Transverse colon (tissue), 4 donors: ENCODE data around the gene CHD2. TPM values are rescaled to one million over a fixed set of nuclear protein-coding genes. Genes with fewer than 3 reads are reported as not detected.
A peak's percentile ranks its signal among the peaks of the same experiment; 100 is the strongest.

Experiments used
- DNase-seq: peaks from one replicate; pipeline ENCODE4 v3.0.0-alpha.2; 2019
- H3K27ac ChIP-seq, 4 donors: fragments of 200-600 bp; sonication (generic); 2 replicates each; pipeline ENCODE4 v1.5.1; 2016 to 2018; ENCODE audit warnings: inconsistent platforms in 4 of 4
- H3K27me3 ChIP-seq: fragments of 200-600 bp; sonication (generic); 2 replicates; pipeline ENCODE4 v1.5.1; 2017; ENCODE audit warnings: inconsistent platforms
- H3K36me3 ChIP-seq, 4 donors: fragments of 200-600 bp; sonication (generic); 2 replicates each; pipeline ENCODE4 v1.5.1; 2017 to 2019; ENCODE audit warnings: inconsistent platforms in 4 of 4
- H3K4me1 ChIP-seq, 4 donors: fragments of 200-600 bp; sonication (generic); 2 replicates each; pipeline ENCODE4 v1.5.1; 2017 to 2020; ENCODE audit warnings: inconsistent platforms in 4 of 4
- H3K4me3 ChIP-seq, 4 donors: fragments of 200-600 bp; sonication (generic); 1 replicate in 1 of 4; 2 replicates in 3 of 4; pipeline versions ENCODE4 v1.5.1 to v1.6.1; 2017 to 2019; ENCODE audit warnings: inconsistent platforms in 4 of 4
- H3K9me3 ChIP-seq, 2 donors: fragments of 200-600 bp; sonication (generic); 2 replicates each; pipeline ENCODE4 v1.5.1; 2017 to 2019; ENCODE audit warnings: inconsistent platforms in 2 of 2
- EP300 ChIP-seq: sonication (generic); formaldehyde crosslinking; IDR thresholded peaks from one replicate; pipeline ENCODE4 v1.6.1; 2017; ENCODE audit warnings: antibody characterized with exemption, low read depth
- POLR2A ChIP-seq: fragments of 450-650 bp; IDR thresholded peaks from one replicate; pipeline ENCODE4 v1.6.1; 2016; ENCODE audit warnings: antibody characterized with exemption, mild to moderate bottlenecking, moderate library complexity
- POLR2AphosphoS5 ChIP-seq, 3 donors: sonication (generic); formaldehyde crosslinking; IDR thresholded peaks; one replicate each; pipeline ENCODE4 v1.6.1; 2016; ENCODE audit warnings: antibody characterized with exemption in 3 of 3
- WGBS, 2 donors: methylation state at CpG; one replicate each; pipeline ENCODE4 v1.1.5; 2018; ENCODE audit warnings: low coverage in 1 of 2; 5-methylcytosine and 5-hydroxymethylcytosine counted together
- in situ Hi-C, 4 donors: fragments of 200-750 bp; cut with MboI; loops; one replicate each; pipeline versions ENCODE4 v1.15.0 to v1.15.1; 2017; ENCODE audit warnings: low sequenced_read_pairs in 3 of 4, low pct_ligation_motif_present in 1 of 4, low pct_unique_long_range_greater_than_20kb in 1 of 4
- intact Hi-C: fragments of 100-400 bp; cut with DNase I; formaldehyde crosslinking; loops from one replicate; pipeline ENCODE4 v1.15.1; 2023; ENCODE audit warnings: low total_unique reads
- total RNA-seq, 4 donors: library from RNA; depleted of rRNA; stranded (reverse); fragments of >200 nt; gene quantifications; one replicate each; pipeline ENCODE4 v1.1.0, GENCODE V29; 2016
- TF ChIP-seq, protein P1 (sequence below), 5 experiments: fragments of 200-600 bp in 3 of 5; fragments of 450-650 bp in 2 of 5; sonication (generic) in 3 of 5; IDR thresholded peaks; 1 replicate in 2 of 5; 2 replicates in 3 of 5; pipeline ENCODE4 v1.5.1; 2016 to 2017; ENCODE audit warnings: antibody characterized with exemption in 5 of 5, inconsistent platforms in 3 of 5, mild to moderate bottlenecking in 2 of 5, moderate library complexity in 1 of 5

Gene CHD2
- total RNA-seq, 4 donors from 2014 or later = 90.5 to 190 (median 138) TPM

DNA sequence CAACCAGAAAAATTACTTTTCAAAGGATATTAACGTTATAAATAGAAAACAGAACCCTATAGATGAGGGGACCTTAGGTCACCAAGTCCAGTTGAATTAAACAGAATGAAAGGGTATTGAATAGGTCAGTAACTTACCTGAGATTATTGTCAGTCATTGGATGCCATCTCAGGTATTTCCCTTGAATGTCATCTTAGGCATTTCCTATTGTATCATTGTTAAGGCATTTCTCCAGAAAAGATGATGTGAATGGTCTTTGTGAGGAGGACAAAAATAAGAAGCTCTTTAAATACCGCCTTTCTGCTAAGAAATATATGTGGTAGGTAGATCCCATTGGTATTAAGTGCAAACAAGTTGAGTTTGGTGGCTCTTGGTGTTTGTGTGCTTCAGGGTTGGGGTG is 55.6 kb downstream of the CHD2 start:
- Histone ChIP-seq H3K27ac (no peak overlapping the region), H3K36me3 (peaks cover 0 to 87% (median 44%) of the 10 kb centered on the region in 4 donors), H3K27me3 (no peaks in the 10 kb centered on the region), H3K9me3 (no peaks in the 10 kb centered on the region), H3K4me3 (no peak overlapping the region), H3K4me1 (no peaks in the 10 kb centered on the region)
- intact Hi-C loops = no loop called here
- in situ Hi-C loops = no loop called here
- WGBS, 2 donors = 94 to 98% methylated on average over 2 of the region's 2 CpGs
- no peak for DNase-seq
- no peak for TF ChIP-seq POLR2A
- TF ChIP-seq EP300 = no peak
- TF ChIP-seq, protein P1, sequence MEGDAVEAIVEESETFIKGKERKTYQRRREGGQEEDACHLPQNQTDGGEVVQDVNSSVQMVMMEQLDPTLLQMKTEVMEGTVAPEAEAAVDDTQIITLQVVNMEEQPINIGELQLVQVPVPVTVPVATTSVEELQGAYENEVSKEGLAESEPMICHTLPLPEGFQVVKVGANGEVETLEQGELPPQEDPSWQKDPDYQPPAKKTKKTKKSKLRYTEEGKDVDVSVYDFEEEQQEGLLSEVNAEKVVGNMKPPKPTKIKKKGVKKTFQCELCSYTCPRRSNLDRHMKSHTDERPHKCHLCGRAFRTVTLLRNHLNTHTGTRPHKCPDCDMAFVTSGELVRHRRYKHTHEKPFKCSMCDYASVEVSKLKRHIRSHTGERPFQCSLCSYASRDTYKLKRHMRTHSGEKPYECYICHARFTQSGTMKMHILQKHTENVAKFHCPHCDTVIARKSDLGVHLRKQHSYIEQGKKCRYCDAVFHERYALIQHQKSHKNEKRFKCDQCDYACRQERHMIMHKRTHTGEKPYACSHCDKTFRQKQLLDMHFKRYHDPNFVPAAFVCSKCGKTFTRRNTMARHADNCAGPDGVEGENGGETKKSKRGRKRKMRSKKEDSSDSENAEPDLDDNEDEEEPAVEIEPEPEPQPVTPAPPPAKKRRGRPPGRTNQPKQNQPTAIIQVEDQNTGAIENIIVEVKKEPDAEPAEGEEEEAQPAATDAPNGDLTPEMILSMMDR (IDR thresholded peaks at IDR 0.05) = no peak

DNA sequence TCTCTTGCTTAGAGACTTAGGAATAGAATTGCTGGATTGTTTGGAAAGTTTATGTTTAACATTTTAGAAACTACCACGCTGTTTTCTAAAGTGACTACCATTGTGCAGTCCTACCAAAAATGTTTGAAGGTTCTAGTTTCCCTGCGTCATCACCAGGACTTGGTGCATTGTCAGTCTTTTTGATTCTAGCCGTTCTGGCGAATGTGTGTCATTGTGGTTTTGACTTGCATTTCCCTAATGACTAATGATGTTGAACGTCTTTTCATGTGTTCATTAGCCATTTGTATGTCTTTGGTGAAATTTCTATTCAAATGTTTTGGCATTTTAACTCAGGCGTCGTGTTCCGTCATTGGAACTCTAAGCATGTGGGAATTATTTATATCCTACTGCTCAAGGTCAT is 58.0 kb downstream of the CHD2 start:
- Histone ChIP-seq H3K27me3 (no peaks in the 10 kb centered on the region), H3K36me3 (peaks cover 0 to 92% (median 43%) of the 10 kb centered on the region in 4 donors), H3K9me3 (no peaks in the 10 kb centered on the region), H3K4me3 (no peak overlapping the region), H3K27ac (no peak overlapping the region), H3K4me1 (no peaks in the 10 kb centered on the region)
- WGBS, 2 donors = 77 to 81% methylated on average over 6 to 8 of the region's 8 CpGs
- no peak for TF ChIP-seq POLR2AphosphoS5 (IDR thresholded peaks at IDR 0.05)
- no peak for TF ChIP-seq POLR2A
- TF ChIP-seq, protein P1 (IDR thresholded peaks at IDR 0.05) = no peak
- no peak for TF ChIP-seq EP300
- intact Hi-C loops (no loop called here), in situ Hi-C loops (no loop called here)
- DNase-seq = no peak

DNA sequence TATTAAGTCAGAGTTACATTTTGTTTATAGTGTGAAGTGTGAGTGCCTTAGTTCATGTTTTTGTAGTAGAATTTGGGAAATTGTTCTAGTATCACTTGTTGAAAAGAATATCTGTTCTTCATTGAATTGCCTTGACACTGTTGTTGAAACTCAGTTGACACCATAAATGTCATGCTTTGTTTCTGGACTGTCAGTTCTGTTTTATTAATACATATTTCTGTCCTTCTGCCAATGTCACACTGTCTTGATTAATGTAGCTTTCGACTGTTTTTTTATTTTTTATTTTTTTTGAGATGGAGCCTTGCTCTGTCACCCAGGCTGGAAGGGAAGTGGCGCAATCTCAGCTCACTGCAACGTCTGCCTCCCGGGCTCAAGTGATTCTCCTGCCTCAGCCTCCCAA is 59.1 kb downstream of the CHD2 start:
- no peak for DNase-seq
- Histone ChIP-seq H3K36me3 (peaks cover 1 to 92% (median 43%) of the 10 kb centered on the region in 4 donors), H3K27me3 (no peaks in the 10 kb centered on the region), H3K4me3 (no peak overlapping the region), H3K4me1 (no peaks in the 10 kb centered on the region), H3K27ac (peak overlapping the region in 1 of 4 donors; percentile 22), H3K9me3 (no peaks in the 10 kb centered on the region)
- TF ChIP-seq POLR2AphosphoS5 (IDR thresholded peaks at IDR 0.05) = peak in 1 of 3 donors; percentile 16
- TF ChIP-seq, protein P1 (IDR thresholded peaks at IDR 0.05) = no peak
- WGBS, 2 donors = 73 to 94% methylated on average over 3 to 4 of the region's 4 CpGs
- intact Hi-C loops = no loop called here
- in situ Hi-C loops = no loop called here

DNA sequence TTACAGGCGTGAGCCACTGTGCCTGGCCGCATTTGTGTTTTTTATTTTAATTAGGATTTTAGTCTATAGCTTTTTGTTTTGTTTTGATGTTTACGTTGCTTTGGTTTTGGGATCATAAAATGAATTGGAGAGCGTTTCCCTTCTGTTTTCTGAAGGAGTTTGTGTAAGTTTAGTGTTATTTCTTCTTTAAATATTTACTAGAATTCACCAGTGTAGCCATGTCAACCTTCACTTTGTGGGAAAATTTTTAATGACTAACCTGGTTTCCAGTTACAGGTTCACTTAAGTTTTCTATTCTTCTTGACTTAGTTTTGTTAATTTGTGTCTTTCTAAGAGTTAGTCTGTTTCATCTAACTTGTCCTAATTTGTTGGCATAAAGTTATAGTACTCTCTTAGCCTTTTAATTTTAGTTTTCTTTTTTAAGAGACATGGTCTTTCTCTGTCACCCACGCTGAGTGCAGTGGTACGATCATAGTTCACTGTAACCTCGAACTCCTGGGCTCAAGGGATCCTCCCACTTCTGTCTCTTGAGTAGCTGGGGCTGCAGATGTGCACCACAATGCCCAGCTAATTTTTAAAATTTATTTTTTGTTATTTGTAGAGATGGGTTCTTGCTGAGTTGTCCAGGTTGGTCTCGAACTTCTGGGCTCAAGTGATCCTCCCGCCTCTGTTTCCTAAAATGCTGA is 61.0 kb downstream of the CHD2 start:
- in situ Hi-C loops = no loop called here

More for the DNA sequence above, 61.0 kb downstream of the CHD2 start:
- intact Hi-C loops = no loop called here
- TF ChIP-seq EP300 = no peak
- TF ChIP-seq POLR2A = no peak
- TF ChIP-seq POLR2AphosphoS5 (IDR thresholded peaks at IDR 0.05) = no peak
- TF ChIP-seq, protein P1 (IDR thresholded peaks at IDR 0.05) = no peak
- H3K27me3 ChIP-seq = no peaks in the 10 kb centered on the region
- WGBS, 2 donors = 89 to 91% methylated on average over 7 to 9 of the region's 9 CpGs
- peaks cover 1 to 83% (median 40%) of the 10 kb centered on the region in 4 donors for H3K36me3 ChIP-seq
- H3K27ac ChIP-seq = no peak overlapping the region
- DNase-seq = no peak
- H3K4me1 ChIP-seq = no peaks in the 10 kb centered on the region
- H3K4me3 ChIP-seq = no peak overlapping the region
- H3K9me3 ChIP-seq = no peaks in the 10 kb centered on the region
